Myocyte (in vitro differentiated cells): Measurements from ENCODE around the gene CPXM2. TPM values are rescaled to one million over a fixed set of nuclear protein-coding genes. Genes with fewer than 3 reads are reported as not detected.

Experiments
- DNase-seq: peaks from one replicate; pipeline ENCODE4 v3.0.0-alpha.2; 2012; ENCODE audit warnings: low read depth
- total RNA-seq: library from RNA; depleted of rRNA; stranded (reverse); fragments of >200 nt; gene quantifications from 2 replicates; pipeline ENCODE4 v1.2.3, GENCODE V29; 2014

Gene CPXM2
- total RNA-seq, 1 donor from 2014 or later: not detected

DNA sequence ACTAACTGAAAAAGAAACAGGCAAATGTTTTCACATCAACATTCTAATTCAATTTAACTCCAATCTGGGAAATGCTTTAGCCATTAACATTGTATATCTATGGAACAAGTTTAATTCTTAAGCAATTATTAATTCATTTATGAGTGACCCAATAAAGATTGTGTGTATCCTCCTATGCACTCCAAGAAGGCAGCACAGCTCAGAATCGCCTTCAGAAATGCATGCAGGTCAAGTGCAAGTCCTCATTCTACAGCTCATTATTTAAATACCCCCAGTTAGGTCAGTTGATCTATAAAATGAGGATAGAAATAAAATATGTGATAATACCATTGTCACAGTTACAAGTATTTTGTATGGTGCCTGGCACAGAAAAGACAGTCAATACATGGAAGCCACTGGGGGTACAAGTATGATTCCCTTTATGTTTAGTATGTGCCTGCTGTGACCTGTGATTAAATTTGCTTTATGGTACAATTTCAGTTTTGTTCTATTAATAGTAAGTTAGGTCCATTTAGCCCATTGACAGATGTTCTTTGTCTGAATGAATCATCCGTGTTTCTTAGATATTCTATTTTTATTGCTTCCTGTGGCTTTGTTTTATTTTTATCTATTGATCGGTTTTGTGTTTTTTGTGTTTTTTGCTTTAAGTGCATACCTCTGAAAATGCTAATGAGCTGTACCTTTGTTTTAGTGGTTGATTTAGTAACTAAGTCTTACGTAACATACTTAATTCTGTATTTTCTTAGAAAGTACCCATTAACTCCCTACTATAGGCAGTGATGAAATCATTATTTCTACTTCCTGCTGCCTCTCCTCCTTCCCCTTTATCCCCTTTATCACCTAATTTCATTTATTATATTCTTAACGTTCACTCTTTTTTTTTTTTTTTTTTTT, 42.8 kb downstream of the CPXM2 start:
- DNase-seq: peak; percentile 10

DNA sequence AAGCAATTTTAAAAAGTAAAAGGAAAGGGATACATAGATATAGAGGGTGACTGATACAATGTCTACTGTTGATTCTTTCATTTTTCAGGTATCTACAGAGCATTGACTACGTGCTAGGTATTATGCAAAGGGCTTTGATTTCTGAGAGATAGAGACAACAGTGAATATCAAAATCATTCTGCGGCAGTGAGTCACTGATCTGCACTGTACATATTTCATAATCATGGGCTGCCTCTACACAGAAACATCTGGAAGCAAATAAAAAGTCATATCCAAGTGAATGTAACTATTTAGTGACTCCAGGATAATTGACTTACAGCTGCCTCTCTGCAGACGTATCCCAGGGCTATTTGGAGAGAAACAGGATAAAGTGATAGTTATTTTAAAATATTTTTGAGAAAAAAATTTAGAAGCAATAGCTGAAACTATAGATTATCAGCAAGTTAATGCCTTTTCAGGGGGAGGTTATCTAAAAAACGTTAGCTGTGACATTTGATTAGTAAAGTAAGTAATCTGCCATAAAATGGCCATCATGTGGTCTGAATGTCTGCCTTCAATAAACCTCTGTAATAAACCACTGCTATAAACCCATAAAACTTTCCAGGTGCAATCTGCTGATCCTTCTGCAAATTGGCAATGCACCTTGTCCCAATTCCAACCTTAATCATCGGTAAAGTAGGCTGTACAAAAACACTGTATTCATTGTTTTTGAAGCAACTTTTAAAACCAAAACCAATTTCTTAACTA, 43.7 kb downstream of the CPXM2 start:
- no peak for DNase-seq

DNA sequence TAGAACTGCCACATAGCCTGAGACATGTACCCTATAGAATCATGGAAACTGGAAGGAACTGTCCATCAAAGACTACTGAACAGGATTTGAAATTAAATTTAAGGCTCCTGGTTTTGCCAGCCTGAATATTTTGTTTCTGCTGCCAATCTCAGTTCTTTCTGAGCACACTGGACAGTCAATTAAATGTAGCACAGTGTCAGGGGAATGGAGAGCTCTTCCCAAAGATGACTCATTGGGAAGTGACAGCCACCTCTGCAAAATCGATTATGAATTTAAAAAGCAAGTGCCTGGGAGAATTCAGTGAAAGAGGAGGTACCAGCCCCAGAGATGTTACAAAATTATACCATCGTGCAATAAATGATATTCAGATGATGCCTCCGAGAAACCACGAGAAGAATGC, 47.8 kb downstream of the CPXM2 start:
- DNase-seq: no peak

DNA sequence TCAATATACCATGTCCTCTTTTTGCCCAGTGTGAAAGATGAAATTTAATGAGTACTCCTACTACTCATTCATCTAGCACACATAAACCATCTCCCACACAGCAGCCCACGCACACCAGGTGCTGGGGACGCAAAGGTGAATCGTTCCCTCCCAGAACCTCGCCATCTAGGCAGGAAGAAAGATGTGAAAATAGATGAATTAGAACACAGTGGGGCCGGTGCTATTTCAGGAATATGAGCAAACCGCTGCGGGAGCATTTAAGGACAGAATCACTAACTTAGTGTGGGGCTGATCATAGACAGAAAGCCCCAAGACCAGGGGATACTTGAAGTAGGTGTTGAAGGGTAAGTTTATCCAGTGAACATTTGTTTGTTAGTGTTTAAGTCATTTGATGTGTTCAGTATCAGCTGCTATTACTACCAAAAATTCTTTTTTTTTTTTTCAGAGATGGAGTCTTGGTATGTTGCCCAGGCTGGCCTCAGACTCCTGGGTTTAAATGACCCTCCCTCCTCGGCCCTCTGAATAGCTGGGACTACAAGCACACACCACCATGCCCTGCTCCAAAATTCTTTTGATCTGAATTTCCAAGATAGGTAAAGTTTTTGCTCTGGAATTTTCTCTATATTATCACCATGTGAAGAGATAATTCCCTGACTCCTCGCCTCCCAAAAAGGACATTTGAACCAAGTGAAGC, 48.8 kb downstream of the CPXM2 start:
- DNase-seq: no peak

DNA sequence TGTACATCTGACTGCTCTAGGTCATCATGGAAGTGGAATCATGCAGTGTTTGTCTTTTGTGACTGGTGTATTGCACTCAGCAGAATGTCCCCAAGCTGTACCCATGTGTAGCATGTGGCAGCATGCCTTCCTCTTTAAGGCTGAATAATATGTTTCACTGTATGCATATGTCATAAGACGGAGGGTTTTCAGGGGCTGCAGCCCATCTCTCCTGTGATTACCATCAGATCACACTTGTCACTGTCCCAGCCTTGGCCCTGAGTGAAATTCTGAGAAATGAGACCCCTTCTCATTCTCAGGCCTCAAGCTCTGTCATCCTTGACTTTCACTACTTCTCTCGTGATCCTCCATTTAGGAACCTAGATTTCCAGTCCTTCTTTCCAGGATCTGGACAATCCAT, 50.0 kb downstream of the CPXM2 start:
- DNase-seq: no peak

GRCh38 chr10:123841115-123841514, 50.5 kb downstream of the CPXM2 start:
- no peak for DNase-seq

DNA sequence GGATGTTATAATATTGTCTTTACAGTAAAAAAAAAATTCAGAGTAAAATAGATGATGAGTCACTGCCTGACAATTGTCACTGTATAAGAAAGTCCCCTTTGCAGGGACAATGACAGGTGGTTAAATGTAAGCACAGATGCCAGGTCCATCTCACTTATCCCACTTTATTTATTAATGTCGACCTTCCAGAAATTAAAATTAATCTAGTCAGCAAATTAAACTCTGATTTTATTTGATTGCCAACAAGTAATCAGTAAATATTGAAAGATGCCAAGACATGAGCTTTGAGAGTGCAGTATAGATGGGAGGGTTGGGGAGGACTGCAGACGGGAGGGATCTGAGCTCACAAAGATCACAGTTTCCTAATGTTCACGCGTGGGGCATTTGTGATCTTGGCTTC, 50.9 kb downstream of the CPXM2 start:
- DNase-seq: no peak

- DNase-seq: no peak
Observed at GRCh38 chr10:123838596-123839310, 52.9 kb downstream of the CPXM2 start.

DNA sequence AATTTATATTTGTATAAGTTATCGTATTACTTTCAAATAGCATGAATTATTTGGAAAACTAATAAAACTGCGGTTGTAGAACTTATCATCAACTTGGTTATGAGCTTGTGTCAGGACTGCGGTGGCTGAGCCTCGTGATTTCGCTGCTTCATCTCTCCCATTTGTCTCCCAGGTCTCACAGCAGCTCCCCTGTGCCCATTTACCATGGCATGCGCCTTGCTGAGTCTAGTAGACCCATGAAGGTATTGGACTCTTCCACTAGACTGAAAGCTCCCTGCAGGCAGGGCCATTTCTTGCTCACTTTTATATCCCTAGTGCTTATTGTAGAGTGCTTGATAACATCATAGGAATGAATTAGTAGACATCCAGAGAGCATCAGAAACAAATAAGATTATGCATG, 53.9 kb downstream of the CPXM2 start:
- DNase-seq: no peak

GRCh38 chr10:123836418-123837145, 55.0 kb downstream of the CPXM2 start:
- no peak for DNase-seq

GRCh38 chr10:123835575-123835974, 56.0 kb downstream of the CPXM2 start:
- no peak for DNase-seq

- DNase-seq: no peak
Observed at GRCh38 chr10:123833170-123833850, 58.3 kb downstream of the CPXM2 start.

DNA sequence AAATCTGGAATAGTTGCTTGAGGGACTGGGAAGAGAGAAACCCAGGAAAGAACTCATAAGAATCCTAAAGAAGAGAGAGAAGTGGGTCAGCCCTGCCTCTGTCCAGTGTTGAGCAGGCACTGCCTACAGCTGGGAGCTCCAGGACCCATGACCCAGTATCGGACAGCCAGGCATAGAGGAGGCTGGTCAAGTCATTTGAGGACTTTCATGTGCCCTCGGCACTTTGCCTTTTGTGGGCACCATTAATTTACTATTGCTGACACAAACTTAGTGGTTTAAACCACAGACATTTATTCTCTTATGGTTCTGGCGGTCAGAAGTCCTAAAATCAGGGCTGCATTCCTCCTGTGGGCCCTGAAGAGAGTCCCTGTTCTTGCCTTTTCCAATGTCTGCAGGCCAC, 60.3 kb downstream of the CPXM2 start:
- peak; percentile 15 for DNase-seq

DNA sequence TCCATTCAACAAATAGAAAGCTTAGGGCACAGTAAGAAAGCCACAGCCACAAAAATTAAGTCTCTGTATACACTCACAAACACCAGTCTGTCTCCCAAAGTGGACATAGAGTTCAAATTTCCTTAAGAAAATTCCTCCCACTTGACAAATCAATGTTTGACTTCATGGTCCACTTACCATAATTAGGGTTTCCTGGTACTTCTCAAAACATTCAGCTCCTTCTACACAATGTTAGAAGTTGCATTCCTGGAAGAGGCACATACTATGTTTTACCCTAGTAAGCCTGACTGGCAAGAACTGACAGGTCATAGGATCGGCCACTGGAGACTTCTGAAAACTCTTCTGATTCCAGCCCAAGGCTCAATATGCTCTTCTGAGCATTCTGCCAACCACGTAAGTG, 70.5 kb downstream of the CPXM2 start:
- no peak for DNase-seq

GRCh38 chr10:123809632-123810031, 82.0 kb downstream of the CPXM2 start:
- DNase-seq: no peak

GRCh38 chr10:123808906-123809305, 82.7 kb downstream of the CPXM2 start:
- peak; percentile 2 for DNase-seq

- DNase-seq: no peak
Observed at GRCh38 chr10:123808286-123808685, 83.3 kb downstream of the CPXM2 start.

DNA sequence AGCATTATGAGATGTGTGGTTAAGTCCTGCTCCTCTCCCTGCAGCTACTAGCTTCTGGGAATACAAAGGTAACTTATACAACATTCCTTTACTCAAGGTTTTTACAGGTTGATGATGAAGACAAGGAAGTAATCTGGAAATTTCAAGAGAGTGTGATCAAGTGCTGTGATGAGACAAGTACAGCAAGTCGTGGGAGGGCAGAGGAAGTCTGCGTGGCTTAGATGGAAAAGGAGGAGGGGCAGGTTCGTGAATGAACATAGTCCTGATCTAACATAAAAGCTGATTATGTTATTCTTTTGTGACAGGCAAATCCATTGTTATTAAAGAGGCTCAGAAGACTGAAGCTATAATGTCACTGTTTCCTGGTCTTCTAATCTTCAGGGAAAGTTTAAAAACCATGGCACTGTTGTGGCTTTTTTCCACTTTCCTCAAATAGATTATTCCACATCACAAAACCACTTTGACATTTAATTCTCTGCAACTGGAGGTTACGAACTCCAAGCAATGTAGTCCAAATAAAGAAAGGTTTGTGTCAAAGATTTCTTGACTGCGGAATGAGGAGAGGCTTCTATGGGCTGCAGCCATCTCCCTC, 84.1 kb downstream of the CPXM2 start:
- DNase-seq: no peak

GRCh38 chr10:123804716-123805115, 86.9 kb downstream of the CPXM2 start:
- DNase-seq: no peak

GRCh38 chr10:123800821-123801220, 90.8 kb downstream of the CPXM2 start:
- DNase-seq: no peak
